Choroid plexus epithelial cell (primary cell): Measurements from ENCODE around the gene OSBPL9.

ENCODE experiments used
- DNase-seq: peaks from one replicate; pipeline ENCODE4 v3.0.0-alpha.2; 2010; ENCODE audit warnings: low read depth
- H3K4me3 ChIP-seq: 2 replicates; pipeline ENCODE4 v1.5.1; 2011; ENCODE audit warnings: low read depth, mild to moderate bottlenecking, control low read depth, low read length, moderate library complexity
- CTCF ChIP-seq: conservative IDR thresholded peaks from 2 replicates; pipeline ENCODE4 v1.5.1; 2011; ENCODE audit warnings: low read depth, mild to moderate bottlenecking, control low read depth, inconsistent platforms, low read length, moderate library complexity

The OSBPL9 gene

DNA sequence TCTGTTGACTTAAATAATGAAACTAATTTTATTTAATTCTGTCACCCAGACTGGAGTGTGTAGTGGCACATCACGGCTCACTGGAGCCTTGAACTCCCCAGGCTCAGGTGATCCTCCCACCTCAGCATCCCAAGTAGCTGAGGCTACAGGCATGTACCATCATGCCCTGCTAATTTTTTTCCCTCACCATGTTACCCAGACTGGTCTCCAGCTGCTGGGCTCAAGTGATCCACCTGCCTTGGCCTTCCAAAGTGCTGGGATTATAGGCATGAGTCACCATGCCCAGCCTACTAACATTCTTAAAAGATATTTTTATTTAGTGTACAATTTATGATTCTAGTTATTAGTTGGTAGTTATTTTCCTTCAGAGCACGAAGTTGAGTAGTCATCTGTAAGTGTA, 212.2 kb downstream of the OSBPL9 start:
- TF ChIP-seq CTCF, result no peak
- DNase-seq, result no peak
- no peak overlapping the region for H3K4me3 ChIP-seq

GRCh38 chr1:51833700-51834099, 216.8 kb downstream of the OSBPL9 start:
- TF ChIP-seq CTCF, result no peak
- no peak overlapping the region for H3K4me3 ChIP-seq
- DNase-seq, result no peak

DNA sequence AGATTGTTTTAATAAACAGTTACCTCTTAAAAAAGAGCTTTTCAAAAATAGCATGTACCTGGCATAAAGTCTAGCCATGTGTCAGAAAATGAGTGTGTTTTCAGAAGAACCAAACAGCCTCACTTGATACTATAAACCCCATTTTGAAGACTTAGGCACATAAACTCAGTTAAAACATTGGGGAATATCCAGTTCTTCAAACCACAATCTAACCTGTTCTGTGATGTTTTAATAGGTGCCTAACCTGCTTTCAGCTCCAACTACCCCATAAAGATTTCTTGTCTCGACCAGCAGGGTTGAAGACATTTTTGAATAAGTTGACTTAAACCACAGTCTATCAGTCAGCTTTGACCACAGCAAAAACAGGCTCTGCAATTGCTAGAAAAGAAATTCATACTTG, 220.4 kb downstream of the OSBPL9 start:
- no peak for DNase-seq
- H3K4me3 ChIP-seq, result no peak overlapping the region
- no peak for TF ChIP-seq CTCF
